Muscle of arm (tissue), 12 donors: ENCODE results near the gene ADAM19. TPM values are rescaled to one million over a fixed set of nuclear protein-coding genes. Genes with fewer than 3 reads are reported as not detected.
A peak's percentile ranks its signal among the peaks of the same experiment; 100 is the strongest.

Experiments
- DNase-seq: peaks from one replicate; pipeline ENCODE4 v3.0.0-alpha.2; 2013
- polyA plus RNA-seq, 12 donors: library from polyadenylated mRNA; unstranded; fragments of 120-200 nt; gene quantifications; one replicate each; pipeline ENCODE4 v1.2.1, GENCODE V29; 2013; ENCODE audit not compliant: insufficient read length in 12 of 12

ADAM19 gene
- polyA plus RNA-seq, 12 donors, result 14.8 to 64.0 (median 20.3) TPM

- DNase-seq, result no peak
Measured at GRCh38 chr5:157563373-157563928, 12.1 kb downstream of the ADAM19 start.

GRCh38 chr5:157562111-157562581, 13.4 kb downstream of the ADAM19 start:
- peak; percentile 80 for DNase-seq

DNA sequence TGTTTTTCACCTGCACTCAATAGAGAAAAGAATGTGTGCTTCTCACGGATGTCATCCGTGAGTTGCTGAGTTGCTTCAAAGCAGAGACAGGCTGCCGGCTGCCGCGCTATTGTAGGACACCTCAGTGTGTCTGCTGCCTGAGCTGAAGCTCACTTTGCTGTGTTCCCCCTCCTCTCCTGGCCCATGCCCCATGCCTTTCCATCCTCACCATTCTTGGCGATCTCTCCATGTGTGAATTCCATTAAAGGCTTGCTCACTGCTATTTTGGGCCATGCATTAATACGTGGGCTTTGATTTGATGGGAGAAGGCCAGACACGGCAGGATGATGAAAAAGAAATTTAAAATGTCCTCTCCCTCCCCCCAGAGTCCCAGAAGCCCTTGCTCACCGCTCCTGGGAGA, 14.5 kb downstream of the ADAM19 start:
- no peak for DNase-seq

DNA sequence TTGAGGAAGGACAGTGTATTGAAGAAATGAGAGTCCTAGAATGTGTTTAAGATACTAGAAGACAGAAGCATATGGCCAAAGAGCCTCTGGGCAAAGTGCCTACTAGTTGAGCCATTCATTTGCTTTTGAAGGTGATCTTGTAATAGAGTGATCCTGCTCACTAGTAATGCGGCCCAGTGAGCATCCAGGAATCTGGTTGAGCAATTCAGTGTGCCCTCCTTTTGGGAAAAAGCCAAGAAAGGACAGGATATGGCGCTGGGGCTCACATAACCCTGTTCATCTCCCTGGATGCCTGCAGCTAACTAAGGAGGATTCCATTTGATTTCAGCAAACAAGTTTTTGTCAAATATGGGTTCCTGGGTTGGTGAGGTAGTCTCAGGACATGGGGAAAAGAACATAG, 16.3 kb downstream of the ADAM19 start:
- no peak for DNase-seq

- no peak for DNase-seq
Measured at GRCh38 chr5:157558681-157559080, 16.9 kb downstream of the ADAM19 start.

- no peak for DNase-seq
Measured at GRCh38 chr5:157558041-157558595, 17.5 kb downstream of the ADAM19 start.

- DNase-seq, result no peak
Measured at GRCh38 chr5:157556615-157557418, 18.8 kb downstream of the ADAM19 start.

DNA sequence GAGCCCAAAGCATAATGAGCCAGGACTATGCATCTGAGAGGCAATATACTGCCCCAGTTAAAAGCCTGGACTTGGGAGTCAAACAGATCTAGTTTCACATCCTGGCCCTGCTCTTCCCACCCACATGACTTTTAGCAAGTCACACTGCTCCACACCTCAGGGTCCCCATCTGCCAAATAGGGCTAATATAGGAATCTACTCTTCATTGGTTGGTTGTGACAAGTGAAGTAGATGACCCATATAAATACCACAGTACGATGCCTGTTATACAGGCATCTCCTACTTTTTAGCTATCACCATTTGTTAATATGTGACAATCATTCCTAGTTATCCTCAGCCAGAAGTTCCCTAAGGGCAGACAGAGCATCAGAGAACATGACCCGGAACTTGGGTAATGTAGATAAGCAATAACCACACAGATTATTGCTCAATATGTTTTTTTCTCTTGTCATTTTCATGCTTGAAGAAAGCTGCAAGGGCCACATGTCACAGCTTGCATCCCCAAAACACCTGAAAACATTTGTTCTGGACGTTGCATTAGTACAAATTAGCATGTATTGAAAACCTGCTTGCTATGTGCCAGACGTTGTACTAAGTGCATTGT, 20.4 kb downstream of the ADAM19 start:
- DNase-seq, result no peak

DNA sequence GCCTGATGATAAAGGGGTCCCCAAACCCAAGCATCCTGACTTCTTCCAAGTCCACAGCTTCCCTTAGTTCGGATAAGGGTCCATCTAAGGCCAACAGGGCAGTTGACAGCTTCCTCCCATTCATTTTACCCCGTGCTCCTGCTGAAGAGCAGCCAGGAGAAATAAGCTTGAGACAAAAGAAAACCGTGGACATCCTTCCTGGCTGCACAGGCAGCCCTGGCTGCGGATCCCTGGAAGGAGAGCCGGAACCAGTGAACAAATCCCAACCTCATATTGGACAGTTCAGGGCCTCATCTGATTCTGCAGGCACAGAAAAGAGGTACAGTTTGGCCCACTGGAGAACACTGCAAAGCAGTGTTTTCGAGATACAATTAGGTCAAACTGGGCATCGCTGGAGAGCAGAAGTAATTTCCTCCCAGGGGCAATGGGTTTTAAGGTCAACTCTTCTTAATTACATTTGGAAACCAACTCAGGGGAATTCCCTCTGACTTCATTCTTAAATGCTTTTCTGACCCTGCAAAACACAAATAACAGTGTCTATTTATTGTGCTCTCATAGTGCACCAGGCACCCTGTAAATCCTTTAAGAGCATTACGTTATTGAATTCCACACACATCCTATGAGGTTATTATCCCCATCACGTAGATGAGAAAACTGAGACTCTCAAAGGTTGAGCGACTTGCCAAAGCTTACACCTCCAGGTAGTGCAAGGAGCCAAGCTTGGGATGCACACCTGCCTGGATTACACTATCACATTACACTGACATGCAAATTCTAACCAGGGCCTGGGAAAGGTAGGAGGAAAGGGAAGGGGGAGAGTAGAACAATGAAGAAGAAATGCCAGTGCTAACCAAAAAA, 21.2 kb downstream of the ADAM19 start:
- no peak for DNase-seq

- no peak for DNase-seq
Measured at GRCh38 chr5:157552650-157553049, 22.9 kb downstream of the ADAM19 start.

GRCh38 chr5:157550663-157551062, 24.9 kb downstream of the ADAM19 start:
- no peak for DNase-seq

DNA sequence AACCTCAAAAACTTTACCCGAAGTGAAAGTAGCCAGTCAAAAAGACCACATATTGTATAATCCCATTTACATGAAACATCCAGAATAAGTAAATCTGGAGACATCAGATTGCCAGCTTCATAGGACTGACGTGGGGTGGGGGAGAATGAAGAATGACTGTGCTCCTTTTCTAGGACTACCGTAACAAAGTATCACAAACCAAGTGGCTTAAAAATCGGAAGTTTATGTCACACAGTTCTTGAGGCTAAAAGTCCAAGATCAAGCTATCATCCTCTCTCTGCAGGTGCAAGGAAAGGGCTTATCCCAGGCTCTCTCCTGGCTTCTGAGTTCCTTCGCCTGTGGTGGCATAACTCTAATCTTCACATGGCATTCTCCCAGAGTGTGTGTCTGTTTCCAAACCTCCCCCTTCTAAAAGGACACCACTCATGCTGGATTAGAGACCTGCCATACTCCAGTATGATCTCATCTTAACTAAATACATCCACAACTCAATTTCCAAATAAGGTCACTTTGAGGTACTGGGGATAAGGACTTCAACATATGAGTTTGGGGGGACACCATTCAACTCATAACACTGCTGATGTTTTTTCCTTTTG, 25.5 kb downstream of the ADAM19 start:
- DNase-seq, result no peak

- no peak for DNase-seq
Measured at GRCh38 chr5:157549283-157549629, 26.3 kb downstream of the ADAM19 start.

- DNase-seq, result no peak
Measured at GRCh38 chr5:157548513-157549282, 26.9 kb downstream of the ADAM19 start.

- DNase-seq, result no peak
Measured at GRCh38 chr5:157547941-157548512, 27.5 kb downstream of the ADAM19 start.

DNA sequence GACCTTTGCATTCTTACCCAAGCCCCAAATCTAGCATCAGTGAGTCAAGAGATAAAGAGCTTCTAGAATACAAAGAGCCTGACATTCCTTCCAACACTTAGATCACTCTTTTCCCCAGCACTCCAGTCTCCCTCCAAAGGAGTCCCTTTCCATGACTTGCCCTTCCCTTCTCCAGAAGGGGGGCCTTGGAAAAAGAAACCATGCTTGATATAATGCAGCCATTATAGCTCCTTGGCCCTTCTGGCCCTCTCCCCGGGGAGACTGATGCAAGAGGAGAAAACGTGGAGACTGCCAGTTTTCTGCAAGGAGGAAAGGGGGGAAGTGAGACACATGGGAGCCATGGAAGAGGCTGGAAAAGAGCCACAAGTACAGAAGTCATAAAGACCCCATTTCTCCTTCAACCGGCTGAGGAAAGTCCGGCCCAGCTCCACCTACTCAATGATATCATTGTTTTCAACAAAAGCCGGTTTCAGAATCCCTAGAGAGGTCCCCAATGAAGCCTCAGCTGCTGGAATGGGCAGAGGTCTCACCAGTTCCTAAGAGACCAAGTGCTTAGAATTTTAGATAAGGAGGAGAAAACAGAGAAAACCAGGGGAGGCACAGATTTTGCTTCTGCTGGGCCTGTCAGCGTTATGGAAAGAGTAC, 29.0 kb downstream of the ADAM19 start:
- peak; percentile 56 for DNase-seq

- DNase-seq, result no peak
Measured at GRCh38 chr5:157545610-157546310, 29.8 kb downstream of the ADAM19 start.

- no peak for DNase-seq
Measured at GRCh38 chr5:157544623-157544989, 31.0 kb downstream of the ADAM19 start.
